Mesendoderm (in vitro differentiated cells): ENCODE results near the gene ARHGAP20.

Source experiments
- DNase-seq: peaks from one replicate; pipeline ENCODE4 v3.0.0; 2013
- H2AK5ac ChIP-seq: 2 replicates; pipeline ENCODE4 v1.6.1; 2013; ENCODE audit warnings: low read length, inconsistent platforms
- H2BK120ac ChIP-seq: 2 replicates; pipeline ENCODE4 v1.6.1; 2013; ENCODE audit warnings: low read depth, mild to moderate bottlenecking, low read length, moderate library complexity, mixed read lengths
- H2BK15ac ChIP-seq: replicated peaks from 2 replicates; pipeline ENCODE4 v1.6.1; 2013; ENCODE audit warnings: low read depth, mild to moderate bottlenecking, moderate library complexity
- H2BK5ac ChIP-seq: 2 replicates; pipeline ENCODE4 v1.6.1; 2013; ENCODE audit warnings: low read length, inconsistent platforms
- H3K18ac ChIP-seq: 2 replicates; pipeline ENCODE4 v1.6.1; 2013; ENCODE audit warnings: mild to moderate bottlenecking, low read length, mixed read lengths
- H3K23ac ChIP-seq: one replicate; pipeline ENCODE4 v1.6.1; 2013; ENCODE audit warnings: low read length
- H3K27ac ChIP-seq: 2 replicates; pipeline ENCODE4 v1.5.1; 2013; ENCODE audit warnings: low read depth, mild to moderate bottlenecking, inconsistent platforms, low read length, moderate library complexity
- H3K27me3 ChIP-seq: 2 replicates; pipeline ENCODE4 v1.6.1; 2013; ENCODE audit warnings: low read length, control low read depth, mild to moderate bottlenecking, inconsistent platforms; ENCODE audit not compliant: insufficient read depth, poor library complexity
- H3K36me3 ChIP-seq: 2 replicates; pipeline ENCODE4 v1.6.1; 2013; ENCODE audit warnings: low read length, inconsistent platforms; ENCODE audit not compliant: control insufficient read depth, insufficient read depth
- H3K4ac ChIP-seq: one replicate; pipeline ENCODE4 v1.6.1; 2013; ENCODE audit warnings: low read depth, mild to moderate bottlenecking, low read length, moderate library complexity
- H3K4me1 ChIP-seq: 2 replicates; pipeline ENCODE4 v1.6.1; 2013; ENCODE audit warnings: low read depth, low read length, inconsistent platforms; ENCODE audit not compliant: control insufficient read depth
- H3K4me2 ChIP-seq: 2 replicates; pipeline ENCODE4 v1.6.1; 2013; ENCODE audit warnings: low read length
- H3K4me3 ChIP-seq: 2 replicates; pipeline ENCODE4 v1.5.1; 2013; ENCODE audit warnings: mild to moderate bottlenecking, low read length
- H3K56ac ChIP-seq: one replicate; pipeline ENCODE4 v1.6.1; 2013; ENCODE audit warnings: low read length
- H3K79me1 ChIP-seq: 2 replicates; pipeline ENCODE4 v1.6.1; 2013; ENCODE audit warnings: low read length, inconsistent platforms
- H3K79me2 ChIP-seq: 2 replicates; pipeline ENCODE4 v1.6.1; 2013; ENCODE audit warnings: mild to moderate bottlenecking, low read length; ENCODE audit not compliant: control insufficient read depth, insufficient read depth
- H3K9ac ChIP-seq: 2 replicates; pipeline ENCODE4 v1.6.1; 2013; ENCODE audit warnings: low read length, inconsistent platforms
- H4K5ac ChIP-seq: one replicate; pipeline ENCODE4 v1.6.1; 2013; ENCODE audit warnings: low read length
- H4K8ac ChIP-seq: one replicate; pipeline ENCODE4 v1.6.1; 2013; ENCODE audit warnings: low read depth, mild to moderate bottlenecking, control low read depth, low read length, moderate library complexity
- WGBS: extraction: QIAGEN DNeasy Blood & Tissue Kit; methylation state at CpG from one replicate; pipeline ENCODE4 v1.1.7; 2013; ENCODE audit warnings: low lambda C conversion rate, missing lambda C conversion rate; ENCODE audit not compliant: insufficient coverage; ENCODE audit errors: extremely low coverage; 5-methylcytosine and 5-hydroxymethylcytosine counted together

ARHGAP20 gene

DNA sequence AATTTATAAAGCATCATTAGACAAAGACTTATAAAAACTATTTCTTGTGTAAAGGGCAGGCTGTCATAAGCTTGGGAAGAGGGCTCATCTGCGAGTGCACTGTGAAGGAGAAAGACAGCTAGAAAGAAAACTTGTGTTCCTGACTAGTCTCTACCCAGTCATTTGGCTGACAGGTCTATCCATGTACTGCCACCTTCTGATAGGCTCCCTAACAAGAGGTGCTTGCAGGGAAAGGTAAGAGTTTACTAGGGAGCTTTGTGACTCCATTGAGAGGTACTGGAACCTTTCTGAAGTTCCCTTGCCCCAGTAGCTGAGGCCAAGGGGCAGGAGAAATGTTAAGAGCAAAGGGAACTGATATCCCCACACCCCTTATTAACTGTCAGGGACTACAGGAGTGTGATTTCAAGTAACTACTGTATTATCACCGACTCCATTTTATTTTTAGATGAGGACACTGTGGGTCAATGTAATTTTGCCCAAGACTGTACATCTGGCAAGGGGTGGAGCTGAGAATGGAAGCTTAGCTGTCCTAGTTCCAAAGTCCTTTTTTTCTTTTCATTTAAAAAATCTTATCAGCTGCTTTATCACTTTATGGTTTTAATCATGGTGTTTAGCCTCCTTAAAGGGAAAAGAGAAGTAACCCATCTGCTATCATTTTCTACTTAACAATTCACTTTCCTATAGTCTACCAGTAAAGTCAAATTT is 129.4 kb downstream of the ARHGAP20 start:
- Histone ChIP-seq H2BK5ac (no peak overlapping the region), H2BK15ac (no peak overlapping the region), H3K4me3 (no peak overlapping the region), H3K9ac (no peak overlapping the region), H2AK5ac (no peak overlapping the region), H3K36me3 (no peaks in the 10 kb centered on the region), H3K27me3 (no peaks in the 10 kb centered on the region), H3K4me2 (no peak overlapping the region), H3K4ac (no peak overlapping the region), H3K56ac (no peak overlapping the region), H3K4me1 (no peaks in the 10 kb centered on the region), H3K79me2 (no peaks in the 10 kb centered on the region), H3K18ac (no peak overlapping the region), H3K79me1 (no peaks in the 10 kb centered on the region), H3K23ac (no peak overlapping the region), H2BK120ac (no peak overlapping the region), H4K8ac (no peak overlapping the region), H3K27ac (no peak overlapping the region), H4K5ac (no peak overlapping the region)
- WGBS: no CpG with 5 or more reads among the region's 2 CpGs
- DNase-seq: peak; percentile 36

DNA sequence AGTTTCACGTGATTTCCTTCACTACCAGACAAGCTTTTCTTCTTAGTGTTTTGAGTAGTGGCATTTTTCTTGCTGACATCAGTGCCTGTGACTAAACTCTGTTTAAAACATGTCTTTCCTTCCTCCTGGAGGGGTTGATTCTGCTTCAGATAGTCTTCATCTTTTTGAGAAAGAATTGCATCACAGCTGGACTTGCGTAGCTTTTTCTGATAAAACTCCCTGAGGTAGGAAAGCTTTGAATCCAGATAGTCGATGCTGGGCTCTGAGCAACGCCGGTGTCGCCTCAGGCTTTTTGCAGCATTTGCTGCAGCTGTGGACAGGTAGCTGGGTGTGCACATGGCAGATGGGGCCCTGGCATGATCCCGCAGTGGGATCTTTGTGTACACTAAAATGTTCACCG is 131.7 kb downstream of the ARHGAP20 start:
- Histone ChIP-seq H2BK120ac (no peak overlapping the region), H3K27ac (no peak overlapping the region), H3K4ac (no peak overlapping the region), H4K5ac (no peak overlapping the region), H2BK5ac (no peak overlapping the region), H3K56ac (no peak overlapping the region), H4K8ac (no peak overlapping the region), H3K79me2 (no peaks in the 10 kb centered on the region), H2AK5ac (no peak overlapping the region), H2BK15ac (no peak overlapping the region), H3K4me3 (no peak overlapping the region), H3K4me1 (no peaks in the 10 kb centered on the region), H3K27me3 (no peaks in the 10 kb centered on the region), H3K23ac (no peak overlapping the region), H3K4me2 (no peak overlapping the region), H3K79me1 (no peaks in the 10 kb centered on the region), H3K9ac (no peak overlapping the region), H3K36me3 (no peaks in the 10 kb centered on the region), H3K18ac (no peak overlapping the region)
- no peak for DNase-seq
- whole genome bisulfite sequencing: no CpG with 5 or more reads among the region's 8 CpGs

GRCh38 chr11:110573411-110573810 is 138.8 kb downstream of the ARHGAP20 start:
- no peak overlapping the region for H2BK15ac ChIP-seq
- no peak overlapping the region for H3K56ac ChIP-seq
- no peak overlapping the region for H3K27ac ChIP-seq
- H3K27me3 ChIP-seq: no peaks in the 10 kb centered on the region
- no peak overlapping the region for H2BK120ac ChIP-seq
- no peaks in the 10 kb centered on the region for H3K79me1 ChIP-seq
- H4K8ac ChIP-seq: no peak overlapping the region
- H3K4me3 ChIP-seq: no peak overlapping the region
- H3K36me3 ChIP-seq: no peaks in the 10 kb centered on the region
- no peak overlapping the region for H3K9ac ChIP-seq
- no peak overlapping the region for H3K4ac ChIP-seq
- WGBS: no CpG with 5 or more reads among the region's 5 CpGs
- no peaks in the 10 kb centered on the region for H3K4me1 ChIP-seq
- no peak overlapping the region for H2BK5ac ChIP-seq
- H3K18ac ChIP-seq: no peak overlapping the region
- no peak overlapping the region for H2AK5ac ChIP-seq
- DNase-seq: no peak
- no peak overlapping the region for H3K23ac ChIP-seq
- no peaks in the 10 kb centered on the region for H3K79me2 ChIP-seq
- H3K4me2 ChIP-seq: no peak overlapping the region
- H4K5ac ChIP-seq: no peak overlapping the region

GRCh38 chr11:110571081-110571720 is 141.0 kb downstream of the ARHGAP20 start:
- no peaks in the 10 kb centered on the region for H3K4me1 ChIP-seq
- H3K79me1 ChIP-seq: no peaks in the 10 kb centered on the region
- H3K4ac ChIP-seq: no peak overlapping the region
- H3K9ac ChIP-seq: no peak overlapping the region
- H3K23ac ChIP-seq: no peak overlapping the region
- H3K27ac ChIP-seq: no peak overlapping the region
- H2BK5ac ChIP-seq: no peak overlapping the region
- no peak overlapping the region for H2BK15ac ChIP-seq
- H4K5ac ChIP-seq: no peak overlapping the region
- H3K4me3 ChIP-seq: no peak overlapping the region
- no peak overlapping the region for H4K8ac ChIP-seq
- H2BK120ac ChIP-seq: no peak overlapping the region
- no peak overlapping the region for H2AK5ac ChIP-seq
- H3K27me3 ChIP-seq: no peaks in the 10 kb centered on the region
- H3K4me2 ChIP-seq: no peak overlapping the region
- H3K18ac ChIP-seq: no peak overlapping the region
- no peak overlapping the region for H3K56ac ChIP-seq
- H3K36me3 ChIP-seq: no peaks in the 10 kb centered on the region
- no peak for DNase-seq
- WGBS: no CpG with 5 or more reads among the region's 5 CpGs
- H3K79me2 ChIP-seq: no peaks in the 10 kb centered on the region

GRCh38 chr11:110566577-110566976 is 145.7 kb downstream of the ARHGAP20 start:
- H3K4ac ChIP-seq: no peak overlapping the region
- no peak overlapping the region for H2BK120ac ChIP-seq
- H3K23ac ChIP-seq: no peak overlapping the region
- DNase-seq: no peak
- no peaks in the 10 kb centered on the region for H3K79me2 ChIP-seq
- H4K8ac ChIP-seq: no peak overlapping the region
- H2BK5ac ChIP-seq: no peak overlapping the region
- no peaks in the 10 kb centered on the region for H3K36me3 ChIP-seq
- no peak overlapping the region for H4K5ac ChIP-seq
- H3K4me3 ChIP-seq: no peak overlapping the region
- H3K4me1 ChIP-seq: peaks cover 13% of the 10 kb centered on the region
- H3K18ac ChIP-seq: no peak overlapping the region
- H3K9ac ChIP-seq: no peak overlapping the region
- no peaks in the 10 kb centered on the region for H3K27me3 ChIP-seq
- no peak overlapping the region for H2AK5ac ChIP-seq
- no peak overlapping the region for H3K4me2 ChIP-seq
- no peak overlapping the region for H3K27ac ChIP-seq
- H3K56ac ChIP-seq: no peak overlapping the region
- no peaks in the 10 kb centered on the region for H3K79me1 ChIP-seq
- no peak overlapping the region for H2BK15ac ChIP-seq
- no CpG with 5 or more reads among the region's 2 CpGs for WGBS
